PFSK-1 (cell line): ENCODE measurements around the gene CCDC102A.

Source experiments
- FOXP2 ChIP-seq: optimal IDR thresholded peaks from 2 replicates; pipeline ENCODE3; 2011; ENCODE audit warnings: borderline replicate concordance, control low read depth, inconsistent platforms; ENCODE audit not compliant: insufficient read depth; ENCODE audit errors: extremely low read length, extremely low read depth
- POLR2AphosphoS5 ChIP-seq: IDR thresholded peaks from 2 replicates; pipeline ENCODE4 v1.6.1; 2012; ENCODE audit warnings: low read depth, mild to moderate bottlenecking, control low read depth, low read length, moderate library complexity
- REST ChIP-seq, 2 experiments: IDR thresholded peaks; 2 replicates each; pipeline versions ENCODE4 v1.6.1 to v1.8.0; 2011 to 2012; ENCODE audit warnings: low read depth in 2 of 2, low read length in 2 of 2, control low read depth in 1 of 2, inconsistent platforms in 1 of 2, mild to moderate bottlenecking in 1 of 2, moderate library complexity in 1 of 2; ENCODE audit not compliant: insufficient read depth in 1 of 2
- SIN3A ChIP-seq: IDR thresholded peaks from 2 replicates; pipeline ENCODE4 v1.6.1; 2012; ENCODE audit warnings: mild to moderate bottlenecking, low read length, moderate library complexity, borderline replicate concordance; ENCODE audit not compliant: insufficient read depth
- TAF1 ChIP-seq: IDR thresholded peaks from 2 replicates; pipeline ENCODE4 v1.6.1; 2012; ENCODE audit warnings: low read length, control low read depth, borderline replicate concordance; ENCODE audit not compliant: insufficient read depth

Gene CCDC102A

GRCh38 chr16:57477531-57478202 lies 58.7 kb downstream of the CCDC102A start:
- TF ChIP-seq SIN3A (no peak), REST (IDR thresholded peaks at IDR 0.05; ENCODE audit: insufficient read depth in 1 of 2, low read depth in 2 of 2, low read length in 2 of 2) (no peak), POLR2AphosphoS5 (no peak), TAF1 (no peak), FOXP2 (no peak)

- TF ChIP-seq TAF1 (no peak), POLR2AphosphoS5 (no peak), REST (IDR thresholded peaks at IDR 0.05; ENCODE audit: insufficient read depth in 1 of 2, low read depth in 2 of 2, low read length in 2 of 2) (no peak), FOXP2 (no peak), SIN3A (no peak)
Observed at GRCh38 chr16:57476546-57477410, 59.6 kb downstream of the CCDC102A start.

- no peak for TF ChIP-seq SIN3A
- no peak for TF ChIP-seq REST (IDR thresholded peaks at IDR 0.05; ENCODE audit: insufficient read depth in 1 of 2, low read depth in 2 of 2, low read length in 2 of 2)
- TF ChIP-seq TAF1: no peak
Observed at GRCh38 chr16:57475711-57476339, 60.5 kb downstream of the CCDC102A start.

GRCh38 chr16:57474671-57475661 lies 61.4 kb downstream of the CCDC102A start:
- no peak for TF ChIP-seq REST (IDR thresholded peaks at IDR 0.05; ENCODE audit: insufficient read depth in 1 of 2, low read depth in 2 of 2, low read length in 2 of 2)
- TF ChIP-seq FOXP2: no peak
